HG02943 (cell line): ENCODE results near the gene PRCC.
"Not testable (repeated sequence)": the region's sequence is repeated elsewhere in the genome, so short reads cannot be mapped to it uniquely, and the experiment has no call there.

Source experiments
- ATAC-seq: cut with Tn5 transposase; IDR thresholded peaks from one replicate; pipeline ENCODE4 v1.9.1; 2021; ENCODE audit warnings: mild to moderate bottlenecking, low read depth, moderate library complexity; ENCODE audit not compliant: unreplicated experiment

The PRCC gene

GRCh38 chr1:156757572-156758253 is 9.6 kb upstream of the PRCC start:
- ATAC-seq: not testable (repeated sequence)

- ATAC-seq: no peak
Observed at GRCh38 chr1:156760092-156760795, 7.1 kb upstream of the PRCC start.

- ATAC-seq: no peak
Observed at GRCh38 chr1:156760796-156761104, 6.6 kb upstream of the PRCC start.

GRCh38 chr1:156765136-156765535 is 2.2 kb upstream of the PRCC start:
- ATAC-seq: not testable (repeated sequence)

GRCh38 chr1:156765666-156766065 is 1.7 kb upstream of the PRCC start:
- ATAC-seq: no peak

GRCh38 chr1:156766298-156767100 is 836 bp upstream of the PRCC start:
- no peak for ATAC-seq

- no peak for ATAC-seq
Observed at GRCh38 chr1:156767879-156768604, 707 bp downstream of the PRCC start.

- ATAC-seq: no peak
Observed at GRCh38 chr1:156768610-156769295, 1.4 kb downstream of the PRCC start.

- no peak for ATAC-seq
Observed at GRCh38 chr1:156772222-156772621, 4.9 kb downstream of the PRCC start.

- no peak for ATAC-seq
Observed at GRCh38 chr1:156772728-156773497, 5.6 kb downstream of the PRCC start.

- no peak for ATAC-seq
Observed at GRCh38 chr1:156773607-156774006, 6.3 kb downstream of the PRCC start.

- ATAC-seq: no peak
Observed at GRCh38 chr1:156775799-156776198, 8.5 kb downstream of the PRCC start.

- no peak for ATAC-seq
Observed at GRCh38 chr1:156776942-156777341, 9.6 kb downstream of the PRCC start.

GRCh38 chr1:156777573-156777972 is 10.2 kb downstream of the PRCC start:
- no peak for ATAC-seq

- no peak for ATAC-seq
Observed at GRCh38 chr1:156781585-156782186, 14.4 kb downstream of the PRCC start.

- no peak for ATAC-seq
Observed at GRCh38 chr1:156785458-156785857, 18.1 kb downstream of the PRCC start.

GRCh38 chr1:156786640-156787039 is 19.3 kb downstream of the PRCC start:
- no peak for ATAC-seq

- ATAC-seq: no peak
Observed at GRCh38 chr1:156788136-156788535, 20.8 kb downstream of the PRCC start.

GRCh38 chr1:156789621-156790318 is 22.4 kb downstream of the PRCC start:
- ATAC-seq: no peak
